Measurements from ENCODE around the gene NRF1. TPM values are rescaled to one million over a fixed set of nuclear protein-coding genes. Genes with fewer than 3 reads are reported as not detected.
"Not testable (repeated sequence)": the region's sequence is repeated elsewhere in the genome, so short reads cannot be mapped to it uniquely, and the experiment has no call there.

The NRF1 gene
- polyA plus RNA-seq, 4 donors = 19.4 to 26.1 (median 22.8) TPM

DNA sequence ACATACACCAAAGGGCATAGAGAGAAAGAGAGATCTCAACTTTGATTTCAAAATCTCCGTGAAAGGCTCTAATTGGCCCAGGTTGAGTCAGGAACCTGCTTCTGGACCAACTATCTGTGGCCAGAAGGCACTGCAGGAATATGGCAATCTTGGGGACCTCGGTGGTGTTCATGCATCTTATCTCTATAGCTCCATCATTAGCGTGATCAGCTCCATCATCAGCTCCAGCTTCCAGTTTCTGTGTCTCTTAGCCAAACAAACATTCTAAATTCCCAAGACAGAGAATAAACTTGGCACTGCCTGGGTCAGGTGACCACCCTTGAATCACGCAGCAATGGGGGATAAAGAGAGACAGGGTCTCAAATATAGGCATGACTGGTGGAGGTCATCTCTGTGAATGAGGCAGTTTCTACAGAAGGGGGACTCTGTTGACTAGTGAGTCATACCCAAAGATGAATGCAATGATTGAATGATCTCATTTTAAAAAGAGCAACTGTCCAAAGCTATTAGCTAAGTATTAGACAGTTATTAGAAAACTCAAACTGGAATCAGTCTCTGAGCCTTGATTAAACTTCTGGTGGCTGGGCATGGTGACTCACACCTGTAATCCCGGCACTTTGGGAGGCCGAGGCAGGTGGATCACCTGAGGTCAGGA is 5.4 kb upstream of the NRF1 start:
- DNase-seq (ENCODE audit: low read depth in 4 of 4, low spot score in 2 of 4) = no peak

GRCh38 chr7:129606803-129607202 is 4.7 kb upstream of the NRF1 start:
- DNase-seq (ENCODE audit: low read depth in 4 of 4, low spot score in 2 of 4) = no peak

DNA sequence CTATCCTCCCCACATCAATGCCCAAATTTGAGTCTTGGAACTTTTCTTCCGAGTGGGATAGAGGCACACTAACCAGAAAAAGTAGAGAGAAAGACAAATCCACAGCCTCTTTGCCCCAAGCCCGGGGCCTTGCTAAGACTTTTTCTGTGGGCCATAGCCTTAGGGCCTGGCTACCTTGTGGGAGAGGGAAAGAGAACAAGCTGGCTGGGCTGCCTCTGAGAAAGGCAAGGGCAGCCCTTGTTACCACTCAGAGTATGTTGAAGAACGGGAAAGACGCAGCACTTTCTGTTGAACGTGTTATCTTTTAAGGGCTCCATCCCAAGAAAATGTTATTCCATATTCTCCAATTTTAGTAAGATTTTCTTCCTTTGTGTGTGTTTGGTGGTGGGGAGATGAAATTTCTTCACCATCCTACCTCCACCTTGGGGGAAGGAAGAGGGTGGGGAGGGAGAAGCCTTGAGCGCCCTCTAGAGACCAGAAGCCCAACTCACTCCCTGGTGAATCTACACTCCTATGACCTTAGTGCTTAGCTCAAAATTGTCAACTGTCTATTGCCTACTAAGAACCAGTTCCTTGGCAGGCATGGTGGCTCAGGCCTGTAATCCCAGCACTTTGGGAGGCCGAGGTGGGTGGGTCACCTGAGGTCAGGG is 3.9 kb upstream of the NRF1 start:
- DNase-seq (ENCODE audit: low read depth in 4 of 4, low spot score in 2 of 4) = no peak

- DNase-seq (ENCODE audit: low read depth in 4 of 4, low spot score in 2 of 4) = no peak
Observed at GRCh38 chr7:129609666-129610065, 1.9 kb upstream of the NRF1 start.

GRCh38 chr7:129610709-129611245 is 743 bp upstream of the NRF1 start:
- DNase-seq (ENCODE audit: low read depth in 4 of 4, low spot score in 2 of 4) = peak in 2 of 4 donors; percentile 2 to 3

DNA sequence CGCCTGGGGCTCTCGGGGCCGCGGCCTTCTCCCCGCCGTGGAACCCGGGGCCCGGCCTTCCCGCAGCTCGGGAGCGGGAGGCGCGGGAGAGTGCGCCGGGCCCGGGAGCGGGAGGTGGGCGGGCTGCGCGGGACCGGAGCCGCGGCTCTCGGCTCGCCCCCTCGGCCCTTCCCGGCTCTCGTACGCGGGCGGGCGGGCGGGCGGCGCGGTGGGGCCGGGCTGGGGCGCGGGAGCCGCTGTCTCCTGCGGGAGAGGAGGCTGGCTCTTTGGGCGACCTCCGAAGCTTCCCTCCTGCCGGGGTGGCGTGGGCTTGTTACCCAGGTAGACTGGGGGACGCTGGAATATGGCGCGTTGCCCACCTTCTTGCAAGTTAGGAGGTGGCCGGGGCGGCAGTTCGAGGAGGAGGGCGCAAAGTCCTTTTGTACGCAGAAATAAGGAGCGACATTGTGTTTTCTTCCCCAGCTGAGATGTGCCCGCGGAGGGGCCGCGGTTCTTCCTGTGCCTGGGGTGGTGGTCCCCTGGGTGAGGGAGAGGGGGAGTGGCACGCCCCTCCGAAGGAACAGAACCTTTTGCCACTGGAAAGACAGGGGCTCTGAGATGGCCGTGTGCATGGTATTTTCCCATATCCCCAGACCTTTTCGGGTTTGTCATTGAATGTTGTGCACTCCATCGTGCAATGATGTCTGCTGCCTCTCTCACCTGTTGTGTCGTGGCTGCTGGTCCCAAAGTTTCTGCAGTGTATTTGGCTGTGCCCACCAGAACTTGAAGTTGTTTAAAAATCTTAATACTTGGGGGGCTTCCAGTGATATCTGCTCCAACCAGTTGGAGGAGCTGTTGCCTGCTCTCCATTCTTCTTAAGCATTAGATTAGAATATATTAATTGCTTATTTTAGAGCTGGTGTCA is 844 bp downstream of the NRF1 start:
- DNase-seq (ENCODE audit: low read depth in 4 of 4, low spot score in 2 of 4) = peak; percentile 26 to 59 (median 37)

GRCh38 chr7:129613016-129613337 is 1.5 kb downstream of the NRF1 start:
- no peak for DNase-seq (ENCODE audit: low read depth in 4 of 4, low spot score in 2 of 4)

DNA sequence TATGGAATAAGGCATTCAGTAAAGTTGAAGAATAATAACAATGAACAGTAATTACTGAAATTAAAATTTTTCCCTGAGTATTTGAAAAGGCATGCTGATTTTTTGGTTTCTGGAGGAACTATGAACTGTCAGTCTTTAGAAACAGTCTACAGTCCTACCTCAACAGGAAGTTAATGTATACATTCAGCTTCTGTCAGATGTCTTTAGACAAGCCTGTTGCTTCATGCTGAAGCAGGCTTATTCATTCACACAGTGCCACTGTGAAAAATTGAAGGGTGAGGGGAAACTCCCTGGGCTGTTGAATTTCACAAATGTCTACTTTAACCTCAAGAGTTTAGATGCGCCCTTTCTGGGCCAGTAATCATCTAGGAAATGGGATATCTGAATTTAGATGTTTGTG is 3.5 kb downstream of the NRF1 start:
- DNase-seq (ENCODE audit: low read depth in 4 of 4, low spot score in 2 of 4) = no peak

- no peak for DNase-seq (ENCODE audit: low read depth in 4 of 4, low spot score in 2 of 4)
Observed at GRCh38 chr7:129616530-129616929, 5.0 kb downstream of the NRF1 start.

DNA sequence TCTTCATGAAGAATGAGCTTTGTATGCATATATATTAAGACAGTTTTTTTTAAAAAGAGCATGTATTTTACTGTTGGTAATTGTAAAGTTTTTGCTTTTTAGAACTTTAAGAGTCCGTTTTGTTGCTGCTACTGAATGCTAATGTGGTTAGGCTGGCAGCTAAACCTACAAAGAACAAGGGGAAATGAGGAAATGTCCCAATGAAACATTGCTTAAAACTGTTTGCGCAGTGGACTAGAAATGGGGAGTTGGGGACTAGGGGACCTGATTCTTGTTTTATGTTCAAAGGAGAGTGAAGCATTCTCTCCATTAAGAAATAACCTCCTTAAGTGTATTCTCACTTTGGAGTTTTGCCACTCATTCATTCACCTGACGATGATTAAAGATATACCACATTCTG is 5.7 kb downstream of the NRF1 start:
- no peak for DNase-seq (ENCODE audit: low read depth in 4 of 4, low spot score in 2 of 4)

DNA sequence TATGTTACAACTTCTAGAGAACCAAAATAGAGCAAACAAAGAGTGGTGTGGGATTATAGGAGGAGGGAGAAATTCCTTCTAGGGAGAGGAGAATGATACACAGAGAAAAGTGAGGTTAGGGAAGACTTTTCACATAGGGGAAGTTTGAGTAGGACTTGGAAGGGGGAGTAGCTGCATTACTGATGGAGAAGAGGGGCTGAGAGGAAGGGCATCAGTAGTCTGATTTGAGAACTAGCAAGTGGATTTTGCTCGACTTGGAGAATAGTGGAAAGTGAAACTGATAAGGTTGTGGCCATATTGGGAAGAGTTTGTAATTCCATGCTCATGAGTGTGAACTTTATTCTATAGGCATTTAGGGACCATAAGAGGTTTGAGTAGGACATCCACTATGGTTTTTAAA is 6.1 kb downstream of the NRF1 start:
- DNase-seq (ENCODE audit: low read depth in 4 of 4, low spot score in 2 of 4) = no peak

DNA sequence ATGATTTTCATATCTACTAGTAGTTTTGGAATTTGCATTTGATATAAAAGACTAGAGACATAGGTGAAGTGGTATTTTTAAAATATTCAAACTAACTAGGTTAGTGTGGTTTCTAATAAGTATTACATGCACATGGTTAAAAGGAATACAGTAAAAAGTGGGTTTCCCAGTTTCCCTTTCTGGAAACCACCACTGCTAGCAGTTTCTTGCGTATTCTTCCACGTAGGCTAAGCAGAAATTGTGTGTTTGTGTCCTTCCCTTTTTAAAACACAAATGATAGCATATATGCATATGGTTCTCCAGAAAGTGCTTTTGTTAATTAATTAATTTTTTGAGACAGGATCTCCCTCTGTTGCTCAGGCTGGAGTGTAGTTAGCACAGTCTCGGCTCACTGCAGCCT is 15.4 kb downstream of the NRF1 start:
- DNase-seq (ENCODE audit: low read depth in 4 of 4, low spot score in 2 of 4) = no peak

DNA sequence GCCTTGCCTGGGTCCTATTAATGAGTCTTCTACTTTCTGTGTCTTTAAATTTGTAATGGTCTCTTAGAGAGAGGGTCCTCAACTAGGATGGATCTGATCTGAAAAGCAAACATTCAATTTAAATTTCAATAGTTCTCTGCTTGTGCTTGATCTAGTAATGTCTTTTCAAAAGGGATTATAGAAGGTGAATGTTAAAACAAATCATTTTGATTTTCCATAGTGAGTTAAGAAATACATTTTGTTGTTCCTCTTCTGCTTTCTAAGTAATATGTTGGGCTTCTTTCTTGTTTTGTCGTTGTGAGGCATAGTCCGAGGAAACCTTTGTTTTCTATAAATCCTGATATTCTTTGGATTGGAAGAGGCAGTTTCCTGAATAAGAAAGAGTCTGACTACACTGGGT is 18.8 kb downstream of the NRF1 start:
- no peak for DNase-seq (ENCODE audit: low read depth in 4 of 4, low spot score in 2 of 4)

GRCh38 chr7:129634361-129635034 is 23.0 kb downstream of the NRF1 start:
- no peak for DNase-seq (ENCODE audit: low read depth in 4 of 4, low spot score in 2 of 4)

- DNase-seq (ENCODE audit: low read depth in 4 of 4, low spot score in 2 of 4) = peak in 3 of 4 donors; percentile 31 to 57 (median 34)
Observed at GRCh38 chr7:129635300-129636029, 23.9 kb downstream of the NRF1 start.

DNA sequence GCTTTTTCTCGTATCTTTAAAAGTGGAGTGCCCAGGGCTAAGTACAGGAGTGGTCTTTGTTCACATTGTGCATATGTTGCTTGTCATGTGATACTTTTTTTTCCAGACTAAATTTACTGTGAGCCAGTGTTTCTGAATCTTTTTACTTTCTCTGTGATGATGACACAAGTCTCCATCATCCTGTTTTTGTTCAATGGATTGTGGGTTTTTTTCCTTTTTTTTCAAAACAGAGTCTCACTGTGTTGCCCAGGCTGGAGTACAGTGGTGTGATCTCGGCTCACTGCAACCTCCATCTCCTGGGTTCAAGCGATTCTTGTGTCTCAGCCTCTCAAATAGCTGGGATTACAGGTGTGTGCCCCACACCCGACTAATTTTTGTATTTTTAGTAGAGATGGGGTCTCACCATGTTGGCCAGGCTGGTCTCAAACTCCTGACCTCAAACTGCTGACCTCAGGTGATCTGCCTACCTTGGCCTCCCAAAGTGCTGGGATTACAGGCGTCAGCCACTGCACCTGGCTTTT is 24.6 kb downstream of the NRF1 start:
- DNase-seq (ENCODE audit: low read depth in 4 of 4, low spot score in 2 of 4) = not testable (repeated sequence)

- no peak for DNase-seq (ENCODE audit: low read depth in 4 of 4, low spot score in 2 of 4)
Observed at GRCh38 chr7:129636641-129637040, 25.1 kb downstream of the NRF1 start.

- no peak for DNase-seq (ENCODE audit: low read depth in 4 of 4, low spot score in 2 of 4)
Observed at GRCh38 chr7:129640400-129640799, 28.9 kb downstream of the NRF1 start.

- no peak for DNase-seq (ENCODE audit: low read depth in 4 of 4, low spot score in 2 of 4)
Observed at GRCh38 chr7:129642871-129643549, 31.5 kb downstream of the NRF1 start.

All from left renal cortex interstitium (tissue), 4 donors.